ENCODE data around the gene LRRC37A2.
"Not testable (repeated sequence)": the region's sequence is repeated elsewhere in the genome, so short reads cannot be mapped to it uniquely, and the experiment has no call there.

The LRRC37A2 gene

DNA sequence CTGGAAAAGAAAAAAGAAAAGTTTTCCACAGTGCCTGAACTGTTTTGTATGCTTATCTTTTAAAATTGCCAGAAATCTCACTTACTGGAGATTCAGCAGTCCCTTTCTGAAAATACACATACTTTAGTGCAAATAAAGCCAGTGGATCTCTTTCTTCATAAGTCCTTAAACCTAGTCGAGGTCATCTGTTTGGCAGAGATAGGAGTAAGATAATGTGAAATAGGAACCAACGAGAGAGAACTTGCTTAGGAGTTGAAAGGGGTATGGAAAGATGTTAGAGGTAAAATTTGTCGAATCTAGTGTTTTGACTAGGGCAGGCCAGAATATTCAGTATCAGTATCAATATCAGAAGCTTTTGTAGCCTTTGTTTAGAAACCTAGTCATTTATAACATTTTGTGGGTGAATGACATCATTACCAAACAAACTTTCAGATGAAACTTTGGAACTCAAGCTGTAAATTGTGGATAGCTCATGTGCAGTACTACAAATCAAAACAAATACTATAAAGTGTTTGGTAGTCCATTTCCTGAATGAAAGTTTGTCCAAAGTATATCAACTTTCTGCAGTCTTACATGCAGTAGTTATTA is 86.2 kb downstream of the LRRC37A2 start:
- H3K27ac ChIP-seq = not testable (repeated sequence)

DNA sequence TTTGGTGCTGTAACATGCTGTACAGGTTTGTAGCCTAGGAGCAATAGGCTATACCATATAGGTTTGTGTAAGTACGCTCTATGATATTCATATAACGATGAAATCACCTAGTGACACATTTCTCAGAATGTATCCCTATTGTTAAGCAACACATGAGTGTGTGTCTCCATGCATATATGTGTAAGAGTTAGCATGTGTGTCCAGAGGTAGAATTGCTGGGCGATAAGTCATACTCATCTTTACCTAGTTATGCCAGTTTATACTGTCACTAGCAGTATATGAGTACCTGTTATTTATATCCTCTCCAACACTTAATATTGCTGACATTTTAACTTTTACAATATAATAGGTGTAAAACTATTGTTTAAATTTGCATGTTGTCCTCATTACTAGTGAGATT is 88.5 kb downstream of the LRRC37A2 start:
- not testable (repeated sequence) for H3K27ac ChIP-seq

DNA sequence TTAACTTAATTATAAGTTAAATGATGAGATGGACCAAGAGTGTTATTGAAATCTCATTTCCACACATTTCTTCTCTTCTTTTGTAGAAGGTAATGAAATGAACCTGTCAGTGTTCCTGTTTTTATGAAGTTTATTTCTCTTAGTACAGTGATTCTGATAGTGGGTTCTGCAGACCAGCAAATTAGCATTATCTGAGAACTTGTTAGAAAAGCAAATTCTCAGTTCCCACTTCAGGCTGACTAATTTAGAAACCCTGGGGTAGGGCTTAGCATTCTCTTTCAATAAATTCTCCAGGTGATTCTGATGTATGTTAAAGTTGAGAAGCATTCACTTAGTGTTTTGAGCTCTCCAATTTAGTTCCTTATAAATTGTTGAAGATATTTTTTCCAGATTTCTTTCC is 90.9 kb downstream of the LRRC37A2 start:
- H3K27ac ChIP-seq = not testable (repeated sequence)

Measured in 22Rv1 (cell line).